Muscle layer of duodenum (tissue), 2 donors: ENCODE data around the gene AIRE.

Source experiments
- H3K27ac ChIP-seq: one replicate; pipeline ENCODE4 v1.7.0; 2013; ENCODE audit warnings: mild to moderate bottlenecking, low read length
- H3K27me3 ChIP-seq: one replicate; pipeline ENCODE4 v1.7.0; 2013; ENCODE audit warnings: low read depth, mild to moderate bottlenecking, control low read depth, low read length
- H3K36me3 ChIP-seq, 2 donors: one replicate each; pipeline ENCODE4 v1.7.0; 2013; ENCODE audit warnings: low read length in 2 of 2, control low read depth in 1 of 2, mild to moderate bottlenecking in 1 of 2; ENCODE audit not compliant: insufficient read depth in 2 of 2, control insufficient read depth in 1 of 2
- H3K4me1 ChIP-seq, 2 donors: one replicate each; pipeline ENCODE4 v1.7.0; 2013; ENCODE audit warnings: low read length in 2 of 2, mild to moderate bottlenecking in 2 of 2, control low read depth in 1 of 2, moderate library complexity in 1 of 2; ENCODE audit not compliant: insufficient read depth in 2 of 2, control insufficient read depth in 1 of 2
- H3K4me3 ChIP-seq, 2 donors: one replicate each; pipeline ENCODE4 v1.7.0; 2013; ENCODE audit warnings: low read length in 2 of 2, low read depth in 1 of 2, mild to moderate bottlenecking in 1 of 2
- H3K9me3 ChIP-seq, 2 donors: one replicate each; pipeline ENCODE4 v1.7.0; 2013; ENCODE audit warnings: low read length in 2 of 2, control low read depth in 1 of 2, mild to moderate bottlenecking in 1 of 2; ENCODE audit not compliant: control insufficient read depth in 1 of 2
- donor health status: healthy.

AIRE gene

DNA sequence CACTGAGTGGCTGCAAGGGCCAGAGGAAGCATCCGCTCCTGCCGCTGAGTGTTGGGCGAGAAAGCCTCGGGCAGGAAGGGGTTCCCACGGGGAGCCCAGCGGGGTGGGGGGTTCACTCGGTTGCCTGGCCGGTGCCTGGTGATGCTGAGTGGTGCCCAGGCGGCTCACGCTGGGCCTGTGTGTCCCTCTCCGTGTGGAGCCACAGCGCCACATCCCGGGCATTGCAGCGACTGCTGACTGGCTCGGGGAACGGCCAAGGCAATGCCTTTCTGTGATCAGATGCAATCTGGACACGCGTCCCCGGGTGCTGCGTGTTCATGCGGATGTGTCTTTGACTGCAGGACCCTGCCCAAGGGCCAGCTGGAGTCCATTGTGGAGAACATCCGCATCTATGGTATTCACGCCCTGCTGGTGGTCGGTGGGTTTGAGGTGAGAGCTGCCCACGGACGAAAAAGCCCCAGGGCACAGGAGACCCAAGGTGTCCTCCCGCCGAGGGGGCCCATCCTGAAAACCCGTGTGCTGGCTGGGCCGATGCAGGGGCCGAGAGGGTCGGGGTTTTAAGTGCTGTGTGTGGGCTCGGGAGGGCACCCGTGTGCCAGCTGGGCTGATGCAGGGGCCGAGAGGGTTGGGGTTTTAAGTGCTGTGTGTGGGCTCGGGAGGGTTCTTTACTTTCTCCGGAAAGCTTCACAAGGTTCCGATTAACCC is 37.1 kb downstream of the AIRE start:
- Histone ChIP-seq H3K4me3 (no peak overlapping the region), H3K9me3 (no peaks in the 10 kb centered on the region), H3K27ac (no peak overlapping the region), H3K4me1 (no peaks in the 10 kb centered on the region), H3K36me3 (peaks cover 10 to 79% of the 10 kb centered on the region in 2 donors), H3K27me3 (no peaks in the 10 kb centered on the region)

DNA sequence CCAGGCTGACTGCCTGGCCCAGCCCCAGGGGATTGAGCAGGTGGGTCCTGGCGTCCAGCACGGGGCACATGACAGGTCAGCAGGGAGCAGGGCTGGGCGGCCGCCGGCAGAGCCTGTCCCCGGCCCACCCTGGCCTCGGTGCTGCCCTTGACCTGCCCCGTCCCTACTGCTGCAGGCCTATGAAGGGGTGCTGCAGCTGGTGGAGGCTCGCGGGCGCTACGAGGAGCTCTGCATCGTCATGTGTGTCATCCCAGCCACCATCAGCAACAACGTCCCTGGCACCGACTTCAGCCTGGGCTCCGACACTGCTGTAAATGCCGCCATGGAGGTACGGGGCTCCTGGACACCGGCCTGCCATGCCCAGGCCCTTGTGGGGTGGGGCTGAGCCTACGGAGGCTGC is 37.9 kb downstream of the AIRE start:
- H3K4me1 ChIP-seq = no peaks in the 10 kb centered on the region
- H3K36me3 ChIP-seq = peaks cover 10 to 70% of the 10 kb centered on the region in 2 donors
- H3K9me3 ChIP-seq = no peaks in the 10 kb centered on the region
- H3K27me3 ChIP-seq = no peaks in the 10 kb centered on the region
- H3K27ac ChIP-seq = no peak overlapping the region
- no peak overlapping the region for H3K4me3 ChIP-seq

DNA sequence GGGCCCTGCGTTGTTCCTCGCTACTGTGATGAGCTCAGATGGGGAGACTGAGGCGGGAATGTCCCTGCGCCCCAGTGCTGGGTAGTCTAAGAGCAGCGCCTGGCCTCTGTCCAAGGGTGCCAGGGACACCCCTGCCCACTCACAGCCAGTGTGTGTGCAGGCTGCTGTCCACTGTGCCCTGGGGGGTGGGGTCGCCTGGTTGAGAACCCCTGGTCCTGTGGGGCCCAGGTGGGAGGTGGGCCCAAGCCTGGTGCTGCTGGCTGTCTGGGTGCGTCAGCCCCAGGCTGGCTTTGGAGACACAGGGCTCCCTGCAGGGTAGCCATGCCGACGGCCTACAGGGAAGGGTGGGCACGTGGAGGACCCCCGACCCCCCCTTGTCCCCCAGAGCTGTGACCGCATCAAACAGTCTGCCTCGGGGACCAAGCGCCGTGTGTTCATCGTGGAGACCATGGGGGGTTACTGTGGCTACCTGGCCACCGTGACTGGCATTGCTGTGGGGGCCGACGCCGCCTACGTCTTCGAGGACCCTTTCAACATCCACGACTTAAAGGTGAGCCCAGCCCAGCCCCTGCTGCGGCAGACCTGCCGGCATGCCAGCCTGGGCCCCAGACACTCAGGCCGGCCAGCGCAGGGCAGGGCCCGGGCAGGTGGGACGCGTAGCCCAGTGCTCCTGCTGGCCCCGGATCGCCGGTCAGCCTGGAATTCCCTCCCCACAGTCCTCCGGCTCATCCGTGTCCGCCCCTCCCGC is 38.6 kb downstream of the AIRE start:
- H3K9me3 ChIP-seq = no peaks in the 10 kb centered on the region
- H3K36me3 ChIP-seq = peaks cover 10 to 65% of the 10 kb centered on the region in 2 donors
- no peaks in the 10 kb centered on the region for H3K27me3 ChIP-seq
- H3K4me3 ChIP-seq = no peak overlapping the region
- H3K27ac ChIP-seq = no peak overlapping the region
- H3K4me1 ChIP-seq = no peaks in the 10 kb centered on the region

DNA sequence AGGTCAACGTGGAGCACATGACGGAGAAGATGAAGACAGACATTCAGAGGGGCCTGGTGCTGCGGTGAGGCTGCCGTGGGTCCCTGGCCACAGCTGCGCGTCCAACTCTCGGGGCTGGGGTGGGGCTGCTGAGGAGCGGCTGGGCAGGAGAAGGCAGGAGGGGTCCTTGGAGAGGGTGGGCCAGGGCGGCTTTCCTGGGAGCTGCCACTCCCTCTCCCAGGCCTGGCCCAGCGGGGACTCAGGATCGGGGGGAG is 39.1 kb downstream of the AIRE start:
- H3K4me3 ChIP-seq = no peak overlapping the region
- no peaks in the 10 kb centered on the region for H3K4me1 ChIP-seq
- peaks cover 10 to 60% of the 10 kb centered on the region in 2 donors for H3K36me3 ChIP-seq
- H3K27me3 ChIP-seq = no peaks in the 10 kb centered on the region
- no peaks in the 10 kb centered on the region for H3K9me3 ChIP-seq
- no peak overlapping the region for H3K27ac ChIP-seq

DNA sequence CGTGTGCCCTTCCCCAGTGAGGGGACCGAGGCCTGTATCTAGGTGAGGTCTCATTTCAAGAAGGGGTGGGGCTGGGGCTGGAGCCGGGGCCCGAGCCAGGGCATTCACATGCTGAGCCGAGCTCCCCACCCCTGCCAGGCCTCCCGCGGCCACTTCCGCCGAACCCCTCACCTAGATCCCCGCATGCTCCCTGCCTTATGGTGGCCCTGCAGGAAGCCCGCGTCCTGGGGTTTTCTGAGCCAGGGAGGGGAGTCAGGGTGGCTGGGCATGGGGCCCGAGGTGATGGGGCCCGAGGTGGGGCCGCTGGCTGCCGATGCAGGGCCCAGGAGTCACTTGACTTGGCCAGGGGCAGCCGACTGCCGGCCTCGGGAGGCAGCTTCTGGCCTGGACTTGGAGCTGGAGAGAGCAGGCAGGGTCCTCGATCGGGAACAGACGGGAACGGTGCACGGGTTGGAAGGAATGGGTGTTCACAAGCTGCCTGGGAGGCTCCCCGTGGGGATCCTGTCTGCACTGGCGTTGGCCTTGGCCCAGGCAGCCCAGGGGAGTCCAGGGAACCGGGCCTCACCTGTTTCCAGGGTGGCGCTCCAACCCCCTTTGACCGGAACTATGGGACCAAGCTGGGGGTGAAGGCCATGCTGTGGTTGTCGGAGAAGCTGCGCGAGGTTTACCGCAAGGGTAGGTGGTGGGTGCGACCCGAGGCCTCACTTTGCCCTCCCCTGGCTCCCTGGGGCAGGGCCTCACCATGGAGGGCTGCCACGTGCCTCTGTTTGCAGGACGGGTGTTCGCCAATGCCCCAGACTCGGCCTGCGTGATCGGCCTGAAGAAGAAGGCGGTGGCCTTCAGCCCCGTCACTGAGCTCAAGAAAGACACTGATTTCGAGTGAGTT is 40.0 kb downstream of the AIRE start:
- peaks cover 10 to 55% of the 10 kb centered on the region in 2 donors for H3K36me3 ChIP-seq
- H3K4me1 ChIP-seq = no peaks in the 10 kb centered on the region
- no peaks in the 10 kb centered on the region for H3K27me3 ChIP-seq
- no peak overlapping the region for H3K4me3 ChIP-seq
- H3K9me3 ChIP-seq = no peaks in the 10 kb centered on the region
- no peak overlapping the region for H3K27ac ChIP-seq

DNA sequence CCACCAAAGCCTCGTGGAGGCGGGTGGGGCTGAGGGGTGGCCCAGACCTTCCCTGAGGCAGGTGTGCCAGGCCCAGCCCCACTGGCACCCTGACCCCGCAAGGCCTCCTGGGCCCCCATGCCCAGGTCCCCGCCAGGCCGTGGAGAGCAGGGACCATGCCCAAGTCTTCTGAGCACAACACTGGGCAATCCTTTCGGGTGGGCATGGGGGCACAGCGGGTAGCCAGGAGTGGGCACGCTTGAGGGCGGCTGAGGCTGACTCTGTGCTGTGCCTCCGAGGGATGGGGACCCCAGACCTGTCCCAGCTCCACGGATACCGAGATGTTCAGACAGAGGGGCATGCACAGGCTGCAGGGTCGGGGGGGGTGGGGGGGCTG is 40.6 kb downstream of the AIRE start:
- H3K36me3 ChIP-seq = peaks cover 10 to 51% of the 10 kb centered on the region in 2 donors
- no peak overlapping the region for H3K4me3 ChIP-seq

DNA sequence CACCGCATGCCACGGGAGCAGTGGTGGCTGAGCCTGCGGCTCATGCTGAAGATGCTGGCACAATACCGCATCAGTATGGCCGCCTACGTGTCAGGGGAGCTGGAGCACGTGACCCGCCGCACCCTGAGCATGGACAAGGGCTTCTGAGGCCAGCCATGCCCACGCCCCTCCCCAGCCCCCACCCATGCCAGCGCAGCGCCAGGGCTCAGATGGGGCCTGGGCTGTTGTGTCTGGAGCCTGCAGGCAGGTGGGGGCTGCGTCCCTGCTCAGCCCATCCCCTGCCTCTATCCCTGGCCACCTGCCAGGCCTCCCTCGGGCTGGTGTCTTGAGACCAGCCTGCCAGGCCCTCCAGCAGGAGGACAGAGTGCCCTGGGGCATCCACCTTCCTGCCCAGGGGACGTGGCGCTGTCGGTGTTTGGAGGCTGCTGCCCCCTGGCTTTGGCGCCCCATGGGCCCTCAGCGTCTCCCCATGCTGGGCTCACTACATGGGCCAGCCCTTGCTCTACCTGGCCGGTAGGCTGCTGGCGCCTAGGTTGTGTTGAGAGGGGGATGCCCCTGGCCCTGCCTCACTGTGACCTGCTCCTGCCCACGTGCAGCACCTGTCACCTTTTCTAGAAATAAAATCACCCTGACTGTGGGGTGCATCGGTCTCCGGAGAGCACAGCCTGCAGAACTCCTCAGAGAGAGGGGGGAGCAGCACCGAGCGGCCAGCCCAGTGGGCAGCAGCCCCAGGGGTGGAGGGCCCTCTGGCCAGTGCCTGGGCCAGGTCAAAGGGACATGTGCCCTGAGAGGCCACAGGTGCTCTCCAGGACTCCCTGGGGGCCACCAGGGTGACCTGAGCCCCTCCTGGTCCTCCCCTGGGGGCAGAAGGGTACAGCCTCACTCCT is 41.3 kb downstream of the AIRE start:
- H3K9me3 ChIP-seq = no peaks in the 10 kb centered on the region
- peaks cover 13 to 56% of the 10 kb centered on the region in 2 donors for H3K36me3 ChIP-seq
- no peak overlapping the region for H3K4me3 ChIP-seq
- no peak overlapping the region for H3K27ac ChIP-seq
- no peaks in the 10 kb centered on the region for H3K27me3 ChIP-seq
- H3K4me1 ChIP-seq = no peaks in the 10 kb centered on the region

More for the DNA sequence above, 40.6 kb downstream of the AIRE start:
- no peaks in the 10 kb centered on the region for H3K27me3 ChIP-seq
- no peak overlapping the region for H3K27ac ChIP-seq
- no peaks in the 10 kb centered on the region for H3K9me3 ChIP-seq
- no peaks in the 10 kb centered on the region for H3K4me1 ChIP-seq

DNA sequence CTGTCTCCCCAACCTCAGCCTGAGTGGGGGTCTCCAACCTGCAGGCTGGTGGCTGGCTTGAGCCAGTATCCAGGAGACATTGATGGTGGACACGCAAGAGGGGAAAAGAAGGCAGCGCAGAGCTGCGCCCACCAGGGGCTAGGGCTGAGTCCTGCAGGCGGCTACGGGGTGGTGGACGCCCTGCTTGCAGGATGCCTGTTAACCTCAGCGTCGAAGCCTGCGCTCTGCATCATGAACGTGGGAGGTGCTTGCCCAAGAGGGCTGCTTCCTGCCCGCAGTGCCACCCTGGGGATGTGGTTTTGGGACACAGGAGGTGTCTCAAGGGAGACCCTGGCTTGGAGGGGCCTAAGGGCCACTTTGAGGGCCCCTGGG is 41.9 kb downstream of the AIRE start:
- Histone ChIP-seq H3K27ac (no peak overlapping the region), H3K4me3 (no peak overlapping the region), H3K4me1 (no peaks in the 10 kb centered on the region), H3K27me3 (no peaks in the 10 kb centered on the region), H3K36me3 (peaks cover 9 to 51% of the 10 kb centered on the region in 2 donors), H3K9me3 (no peaks in the 10 kb centered on the region)

DNA sequence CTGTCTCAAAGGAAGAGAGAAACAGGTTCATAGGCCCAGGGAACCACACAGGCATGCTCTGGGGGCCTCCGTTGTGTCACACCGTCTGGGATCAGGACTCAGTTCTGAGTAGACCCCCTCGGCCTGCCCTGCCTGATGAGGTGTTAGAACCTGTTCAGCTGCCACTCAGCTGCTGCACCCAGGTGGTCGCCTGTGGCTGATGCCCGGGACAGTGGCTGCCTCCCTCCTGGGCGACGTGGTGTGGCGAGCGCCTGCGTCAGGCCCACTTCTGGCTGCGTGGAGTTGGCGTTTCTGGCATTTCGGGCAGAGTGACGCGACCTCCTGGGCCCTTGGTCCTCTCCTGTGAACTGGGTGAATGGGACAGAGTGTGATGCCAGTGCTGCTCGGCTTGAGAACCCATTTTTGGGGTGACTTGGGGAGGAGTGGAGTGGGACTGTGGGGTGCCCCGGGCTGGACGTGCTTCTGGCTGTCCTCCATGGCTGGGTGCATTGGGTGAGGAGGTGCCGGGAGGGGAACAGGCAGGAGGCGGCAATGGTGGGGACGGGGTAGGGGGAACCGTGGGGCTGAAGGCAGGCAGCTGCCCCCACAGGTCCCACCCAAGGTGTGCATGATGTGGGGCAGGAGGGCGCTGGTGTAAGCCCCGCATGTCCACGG is 42.7 kb downstream of the AIRE start:
- Histone ChIP-seq H3K27ac (no peak overlapping the region), H3K27me3 (no peaks in the 10 kb centered on the region), H3K4me1 (no peaks in the 10 kb centered on the region), H3K9me3 (no peaks in the 10 kb centered on the region), H3K36me3 (peaks cover 9 to 43% of the 10 kb centered on the region in 2 donors), H3K4me3 (no peak overlapping the region)

DNA sequence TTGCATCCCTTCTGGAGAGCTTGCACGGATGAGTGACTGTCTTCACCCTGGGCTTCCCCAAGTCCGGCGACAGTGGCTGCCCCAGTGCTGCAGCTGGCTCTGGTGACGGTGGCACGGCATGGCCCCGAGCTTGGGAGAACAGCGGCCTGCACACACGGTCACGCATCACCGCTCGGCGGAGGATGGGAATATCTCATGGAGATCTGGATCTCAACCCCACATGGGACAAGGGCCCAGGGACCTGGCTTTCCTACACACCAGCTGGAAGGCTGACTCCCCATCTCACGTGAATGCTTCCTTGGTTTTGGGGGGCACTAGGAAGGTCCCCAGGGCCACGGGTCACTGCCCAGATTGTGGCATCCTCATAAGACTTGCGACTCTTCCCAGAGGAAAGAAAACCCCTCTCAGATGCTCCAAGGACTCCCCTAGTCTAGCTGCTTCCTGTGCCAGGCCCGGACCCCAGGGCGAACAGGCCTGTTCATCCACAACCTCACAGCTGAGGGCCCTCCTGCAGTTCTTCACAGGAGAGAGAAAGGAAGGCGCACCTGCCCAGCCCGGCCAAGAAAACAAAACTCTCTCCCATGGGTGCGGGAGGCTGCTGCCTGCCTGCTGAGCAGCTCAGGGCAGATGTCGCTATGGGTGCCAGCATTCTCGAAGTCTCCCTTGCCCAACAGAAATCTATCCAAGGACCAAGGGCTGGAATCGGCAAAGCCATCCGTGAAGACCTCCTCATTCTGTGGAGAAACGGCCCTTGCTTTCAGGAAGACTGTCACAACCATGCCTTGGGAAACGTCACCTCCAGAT is 43.6 kb downstream of the AIRE start:
- H3K4me1 ChIP-seq = no peaks in the 10 kb centered on the region
- H3K27ac ChIP-seq = no peak overlapping the region
- H3K9me3 ChIP-seq = no peaks in the 10 kb centered on the region
- H3K27me3 ChIP-seq = no peaks in the 10 kb centered on the region
- H3K4me3 ChIP-seq = no peak overlapping the region
- H3K36me3 ChIP-seq = peaks cover 9 to 34% of the 10 kb centered on the region in 2 donors
